GM18519 (cell line): ENCODE results near the gene P3H2.
"Not testable (repeated sequence)": the region's sequence is repeated elsewhere in the genome, so short reads cannot be mapped to it uniquely, and the experiment has no call there.

ENCODE experiments used
- ATAC-seq: cut with Tn5 transposase; IDR thresholded peaks from one replicate; pipeline ENCODE4 v1.9.1; 2021; ENCODE audit warnings: mild to moderate bottlenecking, moderate library complexity; ENCODE audit not compliant: unreplicated experiment, low FRiP score

P3H2 gene

GRCh38 chr3:190088890-190089289, 31.8 kb downstream of the P3H2 start:
- ATAC-seq: no peak

DNA sequence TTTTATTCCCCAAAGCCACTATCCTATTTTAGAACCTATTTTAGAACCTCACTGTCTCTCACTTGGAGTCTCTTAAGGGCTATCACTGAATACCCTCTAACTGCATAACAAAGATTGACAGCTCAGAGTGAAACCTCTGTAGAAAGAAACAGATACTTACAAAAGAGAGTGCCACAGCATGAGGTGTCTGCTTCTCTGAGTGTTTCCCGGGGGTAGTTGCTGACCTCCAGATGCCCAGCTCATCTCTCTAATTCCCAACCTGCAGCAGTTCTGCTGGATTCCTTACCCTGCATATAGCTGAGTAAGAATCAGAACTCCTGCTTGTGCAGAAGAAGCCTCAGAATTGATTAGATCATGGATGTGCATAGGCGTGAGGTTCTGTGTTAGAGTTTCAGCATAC, 34.5 kb downstream of the P3H2 start:
- peak; percentile 77 for ATAC-seq

GRCh38 chr3:190084983-190085382, 35.7 kb downstream of the P3H2 start:
- ATAC-seq: no peak

DNA sequence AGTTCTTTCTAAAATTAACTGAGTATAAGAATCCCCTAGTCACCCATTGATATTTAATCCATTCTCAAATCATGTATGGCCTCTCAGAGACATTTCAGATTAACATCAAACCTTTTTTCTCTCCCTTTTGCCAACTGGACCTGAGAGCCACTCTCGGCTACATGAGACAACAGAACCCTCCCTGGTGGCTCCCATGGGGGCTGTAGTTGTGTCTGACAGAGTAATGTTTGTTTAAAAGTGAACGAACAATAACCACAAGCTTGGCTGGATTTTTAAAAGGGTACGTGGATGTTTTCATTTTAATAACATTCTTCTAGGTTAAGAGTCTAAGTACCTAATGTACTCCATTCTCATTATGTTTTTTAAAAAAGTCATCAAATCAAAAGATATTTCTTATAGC, 37.1 kb downstream of the P3H2 start:
- ATAC-seq: no peak

GRCh38 chr3:190081389-190081788, 39.3 kb downstream of the P3H2 start:
- ATAC-seq: no peak

DNA sequence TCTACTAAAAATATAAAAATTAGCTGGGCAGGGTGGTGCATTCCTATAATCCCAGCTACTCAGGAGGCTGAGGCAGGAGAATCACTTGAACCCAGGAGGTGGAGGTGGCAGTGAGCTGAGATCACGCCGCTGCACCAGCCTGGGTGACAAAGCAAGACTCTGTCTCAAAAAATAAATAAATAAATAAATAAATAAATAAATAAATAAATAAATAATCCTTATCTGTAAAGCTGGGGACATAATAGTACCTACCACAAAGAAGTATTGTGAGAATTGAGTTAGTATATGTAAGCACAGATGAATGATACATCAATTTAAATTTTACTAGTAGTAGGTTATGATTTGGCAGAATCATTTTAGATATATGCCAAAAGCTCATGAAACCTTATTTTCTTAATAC, 41.5 kb downstream of the P3H2 start:
- ATAC-seq: not testable (repeated sequence)

DNA sequence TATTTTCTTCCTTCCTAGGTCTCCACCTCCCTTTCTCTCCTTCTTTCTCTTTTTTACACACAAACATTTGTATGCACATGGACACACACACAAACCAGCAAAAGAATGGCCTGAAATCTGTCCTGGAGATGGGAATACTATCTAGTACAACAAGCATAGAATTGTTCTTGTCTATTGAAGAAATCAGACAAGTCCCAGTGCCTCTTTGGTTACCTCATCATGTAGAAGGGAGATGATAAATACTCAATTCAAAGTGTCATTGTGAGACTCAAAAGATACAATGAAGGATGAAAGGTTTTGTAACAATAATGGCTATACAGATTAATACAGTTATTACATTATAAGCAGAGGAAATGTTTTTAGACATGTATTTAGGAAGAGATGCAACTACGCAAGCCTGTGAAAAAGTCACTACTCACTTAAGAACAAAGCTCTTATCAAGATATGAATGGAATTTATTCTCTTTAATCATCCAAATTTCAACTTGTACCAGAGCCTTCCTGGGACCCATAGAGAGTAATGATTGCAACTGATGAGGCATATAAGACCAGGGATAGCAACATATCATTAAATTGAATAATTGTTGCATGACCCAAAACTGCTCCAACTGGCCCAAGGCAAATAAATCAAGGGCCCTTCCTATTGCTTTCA, 43.2 kb downstream of the P3H2 start:
- ATAC-seq: no peak

DNA sequence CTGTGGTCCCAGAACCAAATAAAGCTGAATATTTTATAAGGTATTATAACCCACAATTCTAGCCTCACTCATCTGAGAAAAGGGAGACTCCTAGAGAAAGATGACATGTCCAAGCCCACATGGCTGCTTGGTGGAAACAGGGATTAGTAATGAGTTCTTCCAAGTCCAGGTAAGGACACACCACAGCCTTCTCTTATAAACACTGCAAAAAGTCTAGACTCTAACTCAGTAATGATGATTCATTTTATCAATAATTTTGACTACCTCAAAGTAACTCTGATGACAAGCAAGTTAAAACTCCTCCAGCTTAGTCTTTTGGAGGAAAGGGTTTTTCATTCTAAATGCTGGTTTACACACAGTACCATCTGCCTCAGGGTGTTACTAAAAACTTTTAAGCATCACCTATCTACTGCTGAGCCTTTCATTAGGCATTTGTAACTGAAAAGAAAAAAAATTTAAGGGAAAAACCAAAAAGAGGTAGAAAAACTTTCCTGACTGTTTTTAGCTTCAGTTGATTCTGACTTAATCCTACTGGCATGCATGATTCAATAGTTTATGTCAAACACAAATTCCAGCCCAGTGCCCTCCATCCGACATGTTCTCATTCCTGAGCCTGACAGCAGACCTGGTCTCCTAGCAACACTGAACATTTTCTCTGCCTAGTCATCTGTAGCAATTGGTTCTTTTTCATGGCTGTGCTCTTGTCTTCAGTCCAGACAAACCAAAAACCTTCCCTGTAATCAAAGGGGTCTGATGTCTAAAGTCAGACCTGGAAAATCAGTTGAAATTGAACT, 43.9 kb downstream of the P3H2 start:
- no peak for ATAC-seq

DNA sequence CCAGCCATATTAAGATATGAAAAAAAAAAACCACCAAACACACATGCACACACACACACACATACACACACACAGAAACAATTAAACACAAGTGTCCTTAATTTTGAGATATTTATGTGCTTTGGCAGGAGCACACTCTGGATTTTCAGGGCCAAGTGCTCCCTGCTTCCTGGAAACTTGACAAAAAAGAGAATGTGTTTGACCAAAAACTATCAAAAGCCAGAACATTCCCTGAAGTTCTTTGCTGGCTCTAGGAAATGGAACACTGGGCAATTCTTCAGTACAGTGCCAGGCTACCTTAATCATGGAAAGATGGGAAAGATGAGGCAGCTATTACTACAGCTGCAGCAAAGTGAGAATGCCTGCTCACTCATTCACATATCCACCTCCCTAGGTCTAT, 44.6 kb downstream of the P3H2 start:
- no peak for ATAC-seq

DNA sequence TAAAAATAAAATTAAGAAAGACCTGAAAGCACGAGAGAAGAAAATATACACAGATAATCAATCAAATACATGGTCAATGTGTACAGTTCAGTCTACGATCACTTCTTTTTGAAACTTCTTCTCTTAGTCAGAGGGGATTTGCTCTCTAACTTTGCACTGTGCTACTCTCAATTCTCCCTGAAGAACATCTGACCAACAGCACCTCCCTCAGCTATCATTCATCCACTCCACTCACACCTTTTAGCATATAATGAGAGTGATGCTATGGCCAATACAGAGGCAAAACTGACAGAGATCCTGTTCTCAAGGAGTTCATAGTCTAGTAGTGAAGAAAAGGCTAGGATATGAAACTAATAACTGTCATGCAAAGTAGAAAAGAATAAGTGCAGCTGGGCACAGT, 45.9 kb downstream of the P3H2 start:
- peak; percentile 31 for ATAC-seq

- peak; percentile 48 for ATAC-seq
Measured at GRCh38 chr3:190073264-190074008, 47.3 kb downstream of the P3H2 start.

DNA sequence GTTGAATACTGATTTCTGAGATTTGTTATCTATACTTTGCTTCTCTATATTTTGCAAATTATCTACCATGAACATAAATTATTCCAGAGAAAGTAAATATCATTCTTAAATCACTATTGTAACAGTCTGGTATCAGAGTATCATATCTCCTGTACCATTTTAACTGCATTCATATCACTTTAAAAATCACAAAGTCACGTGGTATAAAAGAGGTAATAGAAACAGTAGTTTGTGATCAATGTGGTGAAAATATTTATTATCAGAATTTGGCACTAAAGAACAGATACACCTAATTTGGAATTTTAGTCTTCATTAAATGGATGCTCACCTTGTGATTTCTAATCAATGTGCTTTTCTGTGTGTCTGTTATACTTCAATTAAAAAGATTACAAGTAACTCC, 47.8 kb downstream of the P3H2 start:
- no peak for ATAC-seq

DNA sequence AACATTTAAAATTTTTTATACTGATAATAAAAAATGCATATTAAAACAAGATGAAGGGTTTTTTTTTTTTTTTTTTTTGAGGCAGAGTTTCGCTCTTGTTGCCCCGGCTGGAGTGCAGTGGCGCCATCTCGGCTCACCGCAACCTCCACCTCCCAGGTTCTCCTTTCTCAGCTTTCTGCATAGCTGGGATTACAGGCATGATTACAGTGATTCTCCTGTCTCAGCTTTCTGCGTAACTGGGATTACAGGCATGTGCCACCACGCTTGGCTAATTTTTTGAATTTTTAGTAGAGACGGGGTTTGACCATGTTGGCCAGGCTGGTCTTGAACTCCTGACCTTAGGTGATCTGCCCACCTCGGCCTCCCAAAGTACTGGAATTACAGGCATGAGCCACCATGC, 48.8 kb downstream of the P3H2 start:
- ATAC-seq: not testable (repeated sequence)

- ATAC-seq: no peak
Measured at GRCh38 chr3:190070622-190071347, 49.9 kb downstream of the P3H2 start.

DNA sequence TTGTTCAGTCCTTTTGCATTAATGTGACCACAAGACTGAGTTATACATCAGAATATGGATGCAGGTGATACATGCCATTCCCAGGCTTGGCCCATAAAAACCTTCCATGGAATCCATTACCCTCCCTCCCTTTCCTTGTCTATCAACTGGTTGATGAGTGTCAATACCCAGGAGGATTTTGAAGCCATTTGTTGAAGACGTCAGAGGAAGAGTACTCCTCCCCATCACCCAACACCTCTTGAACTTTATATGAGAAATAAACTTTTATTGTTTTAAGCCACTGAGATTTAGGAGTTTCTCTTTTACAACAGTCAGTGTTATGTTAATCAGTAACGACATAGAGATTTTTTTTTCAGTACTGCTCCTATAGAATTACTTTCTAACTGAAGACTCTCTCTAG, 55.5 kb downstream of the P3H2 start:
- ATAC-seq: no peak

DNA sequence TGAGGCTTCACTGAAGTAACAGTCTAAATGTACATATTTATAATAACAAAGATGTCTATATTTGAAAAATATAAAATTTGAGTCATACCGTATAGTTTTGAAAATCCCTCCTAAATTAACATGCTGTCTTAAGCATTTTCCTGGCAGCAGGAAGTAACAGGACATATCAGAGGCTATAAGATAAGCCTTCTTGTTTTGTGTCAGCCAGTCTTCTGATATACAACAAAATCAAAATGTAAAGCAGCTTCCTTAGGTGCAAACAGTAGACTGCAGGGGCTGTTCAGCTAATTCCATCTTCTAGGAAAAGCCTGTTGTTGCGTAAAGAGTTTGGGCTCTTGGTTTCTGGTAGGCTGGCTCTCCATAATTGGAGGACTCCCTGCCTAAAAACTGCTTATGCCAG, 56.0 kb downstream of the P3H2 start:
- ATAC-seq: no peak

DNA sequence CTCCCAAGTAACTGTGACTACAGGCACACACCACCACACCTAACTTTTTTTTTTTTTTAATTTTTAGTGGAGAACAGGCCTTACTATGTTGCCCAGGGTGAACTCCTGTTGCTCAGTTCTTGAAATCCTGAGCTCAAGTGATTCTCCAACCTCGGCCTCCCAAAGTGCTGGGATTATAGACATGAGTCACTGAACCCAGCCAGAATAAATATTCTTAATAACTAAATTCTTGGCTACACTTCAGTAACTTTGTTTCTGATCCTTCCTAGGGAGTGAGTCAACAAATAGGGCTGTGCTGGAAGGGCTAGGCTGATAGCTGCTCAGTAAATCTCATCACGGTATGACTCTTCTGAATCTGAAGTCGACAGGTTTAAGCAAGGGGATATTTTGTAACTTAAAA, 56.6 kb downstream of the P3H2 start:
- ATAC-seq: no peak

DNA sequence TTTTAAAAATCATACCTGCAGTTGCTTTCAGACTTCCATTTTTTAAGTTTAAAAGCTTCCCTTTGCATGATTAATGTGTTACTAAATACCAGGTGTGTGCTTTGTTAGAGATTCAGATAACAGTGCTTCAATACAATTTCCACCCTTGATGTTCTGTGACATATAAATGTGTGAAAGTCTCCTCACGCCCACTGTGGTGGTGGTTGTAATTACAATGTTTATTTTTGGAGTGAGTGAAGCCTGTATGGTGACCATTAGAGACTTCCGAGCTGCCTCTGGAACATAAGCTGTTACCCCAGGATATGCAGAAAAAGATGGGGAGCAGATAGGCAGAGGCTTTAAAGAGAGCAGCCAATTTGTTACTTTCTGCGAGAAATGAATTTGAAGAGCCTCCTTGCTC, 57.2 kb downstream of the P3H2 start:
- no peak for ATAC-seq

GRCh38 chr3:190060192-190060775, 60.4 kb downstream of the P3H2 start:
- no peak for ATAC-seq

GRCh38 chr3:190059242-190059590, 61.5 kb downstream of the P3H2 start:
- no peak for ATAC-seq
